Measurements from ENCODE around the gene ABTB2.

DNA sequence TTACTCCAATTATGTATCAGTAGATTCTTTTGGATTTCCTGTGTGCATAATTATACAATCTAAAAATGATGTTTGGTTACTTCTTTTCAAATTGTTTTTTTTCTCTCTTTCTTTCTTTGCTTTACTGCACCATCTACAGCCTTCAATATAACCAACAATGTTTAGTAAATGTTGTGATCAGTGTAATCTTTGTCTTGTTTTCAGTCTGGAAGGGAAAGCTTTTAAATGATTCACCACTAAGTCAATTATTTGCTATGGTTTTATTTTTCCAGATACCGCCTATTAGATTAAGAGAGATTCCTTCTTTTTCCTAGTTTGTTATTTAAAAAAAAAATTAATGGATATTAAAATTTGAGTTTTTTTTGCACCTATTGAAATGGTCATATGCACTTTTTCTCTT is 29.8 kb upstream of the ABTB2 start:
- TF ChIP-seq, protein P1, sequence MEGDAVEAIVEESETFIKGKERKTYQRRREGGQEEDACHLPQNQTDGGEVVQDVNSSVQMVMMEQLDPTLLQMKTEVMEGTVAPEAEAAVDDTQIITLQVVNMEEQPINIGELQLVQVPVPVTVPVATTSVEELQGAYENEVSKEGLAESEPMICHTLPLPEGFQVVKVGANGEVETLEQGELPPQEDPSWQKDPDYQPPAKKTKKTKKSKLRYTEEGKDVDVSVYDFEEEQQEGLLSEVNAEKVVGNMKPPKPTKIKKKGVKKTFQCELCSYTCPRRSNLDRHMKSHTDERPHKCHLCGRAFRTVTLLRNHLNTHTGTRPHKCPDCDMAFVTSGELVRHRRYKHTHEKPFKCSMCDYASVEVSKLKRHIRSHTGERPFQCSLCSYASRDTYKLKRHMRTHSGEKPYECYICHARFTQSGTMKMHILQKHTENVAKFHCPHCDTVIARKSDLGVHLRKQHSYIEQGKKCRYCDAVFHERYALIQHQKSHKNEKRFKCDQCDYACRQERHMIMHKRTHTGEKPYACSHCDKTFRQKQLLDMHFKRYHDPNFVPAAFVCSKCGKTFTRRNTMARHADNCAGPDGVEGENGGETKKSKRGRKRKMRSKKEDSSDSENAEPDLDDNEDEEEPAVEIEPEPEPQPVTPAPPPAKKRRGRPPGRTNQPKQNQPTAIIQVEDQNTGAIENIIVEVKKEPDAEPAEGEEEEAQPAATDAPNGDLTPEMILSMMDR (IDR thresholded peaks at IDR 0.05; ENCODE audit: control extremely low read depth in 1 of 3, insufficient read depth in 1 of 3, low read depth in 1 of 3, low read length in 3 of 3): no peak
- no peak for TF ChIP-seq EGR1 (IDR thresholded peaks at IDR 0.05; ENCODE audit: borderline replicate concordance, low read depth, low read length)
- TF ChIP-seq POLR2A (IDR thresholded peaks at IDR 0.05; ENCODE audit: control extremely low read depth in 1 of 2, low read depth in 2 of 2, low read length in 2 of 2): no peak
- no peak for TF ChIP-seq POU5F1 (IDR thresholded peaks at IDR 0.05; ENCODE audit: low read depth, low read length)
